Pancreas (tissue), 10 donors: ENCODE results near the gene SEMA5A. TPM values are rescaled to one million over a fixed set of nuclear protein-coding genes. Genes with fewer than 3 reads are reported as not detected.

Experiments
- ATAC-seq, 4 donors: fragments of 200-7000 bp; cut with Tn5 transposase; one replicate each; pipeline versions ENCODE4 v1.8.0 to v1.9.1; 2020; ENCODE audit warnings: mild to moderate bottlenecking in 4 of 4, moderate library complexity in 4 of 4
- DNase-seq, 6 donors: peaks; one replicate each; pipeline ENCODE4 v3.0.0-alpha.2; 2020
- FAIRE-seq: peaks from 2 replicates; lab custom pipeline; 2012; peaks lifted over from hg19 to GRCh38; lab: Jason Lieb, UNC
- H3K27ac ChIP-seq, 4 donors: fragments of 200-600 bp; sonication (generic); 1 replicate in 3 of 4; 2 replicates in 1 of 4; pipeline versions ENCODE4 v1.5.0 to v1.8.0; 2020
- H3K27me3 ChIP-seq, 4 donors: fragments of 200-600 bp; one replicate each; pipeline ENCODE4 v1.8.0; 2021
- H3K36me3 ChIP-seq, 3 donors: fragments of 200-600 bp; sonication (generic) in 1 of 3; one replicate each; pipeline versions ENCODE4 v1.5.0 to v1.8.0; 2020 to 2021
- H3K4me1 ChIP-seq, 3 donors: fragments of 200-600 bp; one replicate each; pipeline ENCODE4 v1.8.0; 2021
- H3K4me3 ChIP-seq, 4 donors: fragments of 200-600 bp; sonication (generic) in 2 of 4; one replicate each; pipeline versions ENCODE4 v1.5.0 to v1.8.0; 2020 to 2021
- H3K9me3 ChIP-seq, 4 donors: fragments of 200-600 bp; one replicate each; pipeline ENCODE4 v1.8.0; 2021
- CTCF ChIP-seq, 4 donors: fragments of 200-600 bp; sonication (generic) in 3 of 4; IDR thresholded peaks; one replicate each; pipeline versions ENCODE4 v1.5.0 to v1.8.0; 2021; ENCODE audit warnings: antibody characterized with exemption in 4 of 4
- WGBS, 2 donors: extraction: QIAGEN DNeasy Blood & Tissue Kit; methylation state at CpG; one replicate each; pipeline ENCODE4 v1.1.7; 2013; 5-methylcytosine and 5-hydroxymethylcytosine counted together
- intact Hi-C, 3 donors: fragments of 100-400 bp; cut with DNase I; formaldehyde crosslinking; loops; one replicate each; pipeline versions ENCODE4 v1.11.1 to v1.14.2; 2022
- polyA plus RNA-seq, 2 donors: library from polyadenylated mRNA; stranded (reverse); fragments of 200-250 nt; gene quantifications; one replicate each; pipeline ENCODE4 v1.2.3, GENCODE V29; 2013
- total RNA-seq, 6 donors: library from RNA; stranded (reverse); fragmentation: NEBNext Ultra II Directional in 4 of 6; extraction: Animal tissue kit (Norgen Biotek cat#: 25700) in 4 of 6; gene quantifications; one replicate each; pipeline versions ENCODE4 v1.2.1 to v1.2.4, GENCODE V29; 2021 to 2023
- donor health status: healthy with polysubstance abuse.
- donor health status: DM: no; HTN: no; CAD: no; lungs with moderate emphysema.
- donor health status: DM: no; HTN: no; CAD: no.
- donor health status: control.
- donor health status: control.
- donor health status: Bipolar disorder and iron deficiency.
- donor health status: DM: yes; HTN: yes; CAD: no.
- donor health status: DM: no; HTN: no; CAD: no.
- donor health status: DM: no; HTN: no; CAD: no.
- donor health status: DM: yes; HTN: yes; CAD: no.

Gene SEMA5A
- total and polyA plus RNA-seq, 8 donors = 0.91 to 14.0 (median 6.4) TPM

GRCh38 chr5:9124838-9125237, 421.0 kb downstream of the SEMA5A start:
- intact Hi-C loops = no loop called here
- 95 to 96% methylated on average over 6 of the region's 6 CpGs for WGBS, 2 donors
- TF ChIP-seq CTCF (IDR thresholded peaks at IDR 0.05) = no peak
- Histone ChIP-seq H3K27ac (no peak overlapping the region), H3K4me3 (no peak overlapping the region), H3K36me3 (no peaks in the 10 kb centered on the region), H3K9me3 (no peaks in the 10 kb centered on the region), H3K27me3 (no peaks in the 10 kb centered on the region), H3K4me1 (no peaks in the 10 kb centered on the region)
- DNase-seq (no peak), FAIRE-seq (no peak), ATAC-seq (no peak)

- WGBS, 2 donors = 70 to 83% methylated on average over 3 of the region's 3 CpGs
- H3K27me3 ChIP-seq = no peaks in the 10 kb centered on the region
- H3K4me1 ChIP-seq = no peaks in the 10 kb centered on the region
- no peaks in the 10 kb centered on the region for H3K36me3 ChIP-seq
- no peaks in the 10 kb centered on the region for H3K9me3 ChIP-seq
- intact Hi-C loops = no loop called here
- peak in 1 of 6 donors; percentile 47 for DNase-seq
- ATAC-seq = peak in 1 of 4 donors; percentile 61
- TF ChIP-seq CTCF (IDR thresholded peaks at IDR 0.05) = no peak
- H3K4me3 ChIP-seq = no peak overlapping the region
- FAIRE-seq = no peak
- H3K27ac ChIP-seq = no peak overlapping the region
Measured at GRCh38 chr5:9124071-9124470, 421.8 kb downstream of the SEMA5A start.

- Histone ChIP-seq H3K4me3 (no peak overlapping the region), H3K4me1 (no peaks in the 10 kb centered on the region), H3K27ac (no peak overlapping the region), H3K36me3 (no peaks in the 10 kb centered on the region), H3K27me3 (no peaks in the 10 kb centered on the region), H3K9me3 (no peaks in the 10 kb centered on the region)
- FAIRE-seq = no peak
- DNase-seq = no peak
- 97 to 99% methylated on average over 16 of the region's 16 CpGs for WGBS, 2 donors
- ATAC-seq = no peak
- TF ChIP-seq CTCF (IDR thresholded peaks at IDR 0.05) = no peak
- intact Hi-C loops = no loop called here
Measured at GRCh38 chr5:9122528-9122927, 423.3 kb downstream of the SEMA5A start.

GRCh38 chr5:9121597-9121996, 424.3 kb downstream of the SEMA5A start:
- intact Hi-C loops = no loop called here
- ATAC-seq (no peak), FAIRE-seq (no peak), DNase-seq (no peak)
- no peak for TF ChIP-seq CTCF (IDR thresholded peaks at IDR 0.05)
- no peak overlapping the region for H3K4me3 ChIP-seq
- H3K36me3 ChIP-seq = no peaks in the 10 kb centered on the region
- H3K4me1 ChIP-seq = no peaks in the 10 kb centered on the region
- H3K9me3 ChIP-seq = no peaks in the 10 kb centered on the region
- no peak overlapping the region for H3K27ac ChIP-seq
- H3K27me3 ChIP-seq = no peaks in the 10 kb centered on the region
- 59 to 67% methylated on average over 1 of the region's 1 CpG for WGBS, 2 donors

GRCh38 chr5:9118852-9119251, 427.0 kb downstream of the SEMA5A start:
- FAIRE-seq = no peak
- H3K4me1 ChIP-seq = no peaks in the 10 kb centered on the region
- H3K27me3 ChIP-seq = no peaks in the 10 kb centered on the region
- ATAC-seq = no peak
- no peaks in the 10 kb centered on the region for H3K36me3 ChIP-seq
- H3K4me3 ChIP-seq = no peak overlapping the region
- TF ChIP-seq CTCF (IDR thresholded peaks at IDR 0.05) = no peak
- H3K9me3 ChIP-seq = no peaks in the 10 kb centered on the region
- peak in 1 of 6 donors; percentile 64 for DNase-seq
- no peak overlapping the region for H3K27ac ChIP-seq
- 91 to 93% methylated on average over 22 of the region's 22 CpGs for WGBS, 2 donors
- intact Hi-C loops = no loop called here
